ENCODE data around the gene BAZ2A.

DNA sequence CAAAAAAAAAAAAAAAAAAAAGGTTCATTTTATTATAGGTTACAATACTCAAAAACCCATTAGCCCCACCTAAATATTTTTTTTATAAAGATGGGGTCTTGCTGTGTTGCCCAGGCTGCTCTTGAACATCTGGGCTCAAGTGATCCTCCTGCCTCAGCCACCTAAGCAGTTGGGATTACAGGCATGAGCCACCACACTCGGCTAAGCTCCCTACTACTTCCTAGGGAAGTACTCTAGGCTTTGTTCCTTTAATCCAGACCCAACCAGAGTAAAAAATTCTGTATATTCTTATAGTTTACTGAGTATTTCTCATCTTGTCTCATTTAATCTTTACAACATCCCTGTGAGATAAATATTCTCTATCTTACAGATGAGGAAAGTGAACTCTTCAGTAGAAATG is 57.8 kb downstream of the BAZ2A start:
- TF ChIP-seq, protein P1, sequence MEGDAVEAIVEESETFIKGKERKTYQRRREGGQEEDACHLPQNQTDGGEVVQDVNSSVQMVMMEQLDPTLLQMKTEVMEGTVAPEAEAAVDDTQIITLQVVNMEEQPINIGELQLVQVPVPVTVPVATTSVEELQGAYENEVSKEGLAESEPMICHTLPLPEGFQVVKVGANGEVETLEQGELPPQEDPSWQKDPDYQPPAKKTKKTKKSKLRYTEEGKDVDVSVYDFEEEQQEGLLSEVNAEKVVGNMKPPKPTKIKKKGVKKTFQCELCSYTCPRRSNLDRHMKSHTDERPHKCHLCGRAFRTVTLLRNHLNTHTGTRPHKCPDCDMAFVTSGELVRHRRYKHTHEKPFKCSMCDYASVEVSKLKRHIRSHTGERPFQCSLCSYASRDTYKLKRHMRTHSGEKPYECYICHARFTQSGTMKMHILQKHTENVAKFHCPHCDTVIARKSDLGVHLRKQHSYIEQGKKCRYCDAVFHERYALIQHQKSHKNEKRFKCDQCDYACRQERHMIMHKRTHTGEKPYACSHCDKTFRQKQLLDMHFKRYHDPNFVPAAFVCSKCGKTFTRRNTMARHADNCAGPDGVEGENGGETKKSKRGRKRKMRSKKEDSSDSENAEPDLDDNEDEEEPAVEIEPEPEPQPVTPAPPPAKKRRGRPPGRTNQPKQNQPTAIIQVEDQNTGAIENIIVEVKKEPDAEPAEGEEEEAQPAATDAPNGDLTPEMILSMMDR (IDR thresholded peaks at IDR 0.05; ENCODE audit: low read depth, low read length, poor library complexity, severe bottlenecking), result no peak
- TF ChIP-seq EZH2phosphoT487 (IDR thresholded peaks at IDR 0.05; ENCODE audit: borderline replicate concordance, low read length), result no peak
